Esophagus squamous epithelium (tissue), 4 donors: ENCODE measurements around the gene THSD7B.

Experiments
- POLR2A ChIP-seq, 4 donors: fragments of 450-650 bp; IDR thresholded peaks; one replicate each; pipeline ENCODE4 v1.6.1; 2017; ENCODE audit warnings: antibody characterized with exemption in 4 of 4, mild to moderate bottlenecking in 4 of 4, moderate library complexity in 3 of 4
- TF ChIP-seq, protein P1 (sequence below), 6 experiments: fragments of 450-650 bp in 4 of 6; fragments of 200-600 bp in 2 of 6; sonication (generic) in 2 of 6; IDR thresholded peaks; one replicate each; pipeline ENCODE4 v1.5.1; 2016 to 2019; ENCODE audit warnings: antibody characterized with exemption in 6 of 6, mild to moderate bottlenecking in 4 of 6, moderate library complexity in 4 of 6

DNA sequence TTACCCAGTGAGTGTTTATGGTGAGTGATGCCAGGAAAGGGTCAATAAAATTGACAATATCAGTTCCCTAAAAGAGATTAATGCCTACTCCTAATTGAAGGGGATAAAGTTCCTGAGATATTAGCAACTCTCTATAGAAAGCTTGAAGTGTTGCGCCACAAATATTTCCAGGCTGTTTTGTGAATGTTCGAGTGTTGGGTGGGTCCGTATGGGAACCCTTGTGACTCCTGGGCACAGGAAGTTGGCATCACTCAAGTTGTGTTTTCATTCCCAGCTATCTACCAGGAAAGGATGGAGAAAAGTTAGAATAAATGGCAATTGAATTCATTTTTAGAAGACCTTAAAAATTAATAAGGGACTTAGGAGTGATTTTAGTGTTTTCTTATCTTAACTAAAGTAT lies 472.7 kb downstream of the THSD7B start:
- TF ChIP-seq, protein P1, sequence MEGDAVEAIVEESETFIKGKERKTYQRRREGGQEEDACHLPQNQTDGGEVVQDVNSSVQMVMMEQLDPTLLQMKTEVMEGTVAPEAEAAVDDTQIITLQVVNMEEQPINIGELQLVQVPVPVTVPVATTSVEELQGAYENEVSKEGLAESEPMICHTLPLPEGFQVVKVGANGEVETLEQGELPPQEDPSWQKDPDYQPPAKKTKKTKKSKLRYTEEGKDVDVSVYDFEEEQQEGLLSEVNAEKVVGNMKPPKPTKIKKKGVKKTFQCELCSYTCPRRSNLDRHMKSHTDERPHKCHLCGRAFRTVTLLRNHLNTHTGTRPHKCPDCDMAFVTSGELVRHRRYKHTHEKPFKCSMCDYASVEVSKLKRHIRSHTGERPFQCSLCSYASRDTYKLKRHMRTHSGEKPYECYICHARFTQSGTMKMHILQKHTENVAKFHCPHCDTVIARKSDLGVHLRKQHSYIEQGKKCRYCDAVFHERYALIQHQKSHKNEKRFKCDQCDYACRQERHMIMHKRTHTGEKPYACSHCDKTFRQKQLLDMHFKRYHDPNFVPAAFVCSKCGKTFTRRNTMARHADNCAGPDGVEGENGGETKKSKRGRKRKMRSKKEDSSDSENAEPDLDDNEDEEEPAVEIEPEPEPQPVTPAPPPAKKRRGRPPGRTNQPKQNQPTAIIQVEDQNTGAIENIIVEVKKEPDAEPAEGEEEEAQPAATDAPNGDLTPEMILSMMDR (IDR thresholded peaks at IDR 0.05): no peak
- TF ChIP-seq POLR2A (IDR thresholded peaks at IDR 0.05): no peak
